Measurements from ENCODE around the gene ARNT2.
"Not testable (repeated sequence)": the region's sequence is repeated elsewhere in the genome, so short reads cannot be mapped to it uniquely, and the experiment has no call there.

The ARNT2 gene

DNA sequence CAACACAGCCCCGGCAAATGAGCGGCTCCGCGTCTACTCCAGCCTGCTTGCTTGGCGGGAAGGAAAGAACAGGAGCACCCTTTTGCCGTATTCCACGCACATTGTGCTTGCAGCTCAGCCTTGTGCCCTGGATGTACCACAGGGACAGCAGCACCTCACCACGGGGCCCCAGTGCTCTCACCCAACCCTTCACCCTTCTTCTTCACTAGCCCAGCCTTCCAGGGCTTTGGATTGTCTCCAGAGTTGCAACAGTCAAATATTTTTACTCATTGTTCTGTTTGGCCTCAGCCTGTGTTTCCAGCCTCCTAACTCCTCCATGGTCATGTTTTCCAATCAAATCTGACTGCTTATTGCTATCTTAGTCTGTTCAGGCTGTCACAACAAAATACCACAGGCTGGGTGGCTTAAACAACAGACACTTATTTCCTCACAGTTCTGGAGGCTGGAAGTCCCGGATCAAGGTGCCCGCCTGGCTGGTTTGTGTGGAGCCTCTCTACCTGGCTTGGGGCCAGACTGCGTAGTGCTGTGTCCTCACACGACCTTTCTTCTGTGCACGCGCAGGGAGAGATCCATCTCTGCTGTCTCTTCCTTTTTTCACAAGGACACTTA lies 211.7 kb downstream of the ARNT2 start:
- DNase-seq (ENCODE audit: low read depth), result no peak

DNA sequence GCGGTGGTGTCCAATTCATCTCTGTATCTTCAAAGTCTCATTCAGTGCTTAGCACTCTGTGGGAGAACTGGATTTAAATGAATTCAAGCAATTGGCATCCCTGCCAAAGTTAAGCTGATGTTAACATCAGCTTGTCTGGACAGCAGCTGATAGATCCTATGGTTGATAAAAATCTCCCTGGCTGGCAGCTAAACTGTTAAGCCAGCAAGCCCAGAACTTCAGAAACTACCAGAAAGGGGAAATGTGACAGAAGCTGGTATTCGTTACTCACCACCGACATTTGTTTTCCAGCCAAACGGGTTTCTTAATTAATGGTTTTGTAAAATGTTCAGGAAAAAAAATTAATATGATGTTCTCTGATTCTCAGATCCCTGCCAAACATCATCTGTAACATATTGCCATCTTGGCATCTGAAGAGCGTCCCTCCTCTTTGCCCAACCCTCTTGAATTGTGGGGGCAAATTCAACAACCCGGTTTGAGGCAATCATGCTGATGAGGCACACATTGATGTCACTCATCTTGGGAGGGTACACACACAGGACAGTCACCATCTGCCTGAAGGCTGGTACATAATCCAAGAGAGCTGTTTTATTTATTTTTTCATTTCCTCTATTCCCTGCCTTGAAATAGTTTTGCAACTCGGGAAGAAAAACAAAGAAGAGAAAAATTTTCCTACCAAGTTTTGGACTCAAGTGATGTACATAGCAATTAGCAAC lies 214.7 kb downstream of the ARNT2 start:
- no peak for DNase-seq (ENCODE audit: low read depth)

DNA sequence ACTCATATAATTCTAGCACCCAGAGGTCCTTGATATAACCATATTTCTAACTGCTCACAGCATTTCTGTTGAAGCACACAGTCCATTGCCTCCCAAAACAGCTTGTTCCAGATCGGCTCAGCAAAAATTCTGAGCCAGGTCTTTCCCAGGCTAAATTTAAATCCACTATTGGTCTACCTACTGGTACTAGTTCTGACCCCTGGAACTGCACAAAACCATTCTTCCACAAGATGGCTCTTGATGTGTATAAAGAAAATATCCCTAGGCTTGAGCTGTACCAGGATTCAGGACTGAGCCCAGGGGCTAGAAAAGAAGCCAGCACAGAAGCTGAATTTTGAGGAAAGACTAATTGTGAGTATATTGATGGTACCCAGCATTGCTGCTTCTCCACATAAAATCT lies 215.5 kb downstream of the ARNT2 start:
- no peak for DNase-seq (ENCODE audit: low read depth)

DNA sequence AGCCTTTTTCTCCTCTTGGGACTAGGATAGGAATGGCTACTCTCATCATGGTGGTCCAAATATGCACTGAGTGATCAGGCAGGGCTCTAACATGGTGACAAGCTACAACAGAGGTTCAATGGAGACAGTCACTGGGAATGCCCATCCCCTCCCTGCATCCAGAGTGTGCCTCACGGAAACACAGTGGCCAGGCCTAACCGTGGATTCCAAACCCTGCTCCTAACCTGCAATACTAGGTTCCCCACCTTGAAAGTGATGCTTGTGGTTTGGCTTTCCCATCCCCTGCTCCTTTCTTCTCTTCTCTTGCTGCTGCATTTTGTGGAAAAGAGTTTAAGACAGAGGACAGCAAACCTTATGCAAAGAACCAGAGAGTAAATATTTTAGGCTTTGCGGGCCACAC lies 216.0 kb downstream of the ARNT2 start:
- DNase-seq (ENCODE audit: low read depth), result no peak

DNA sequence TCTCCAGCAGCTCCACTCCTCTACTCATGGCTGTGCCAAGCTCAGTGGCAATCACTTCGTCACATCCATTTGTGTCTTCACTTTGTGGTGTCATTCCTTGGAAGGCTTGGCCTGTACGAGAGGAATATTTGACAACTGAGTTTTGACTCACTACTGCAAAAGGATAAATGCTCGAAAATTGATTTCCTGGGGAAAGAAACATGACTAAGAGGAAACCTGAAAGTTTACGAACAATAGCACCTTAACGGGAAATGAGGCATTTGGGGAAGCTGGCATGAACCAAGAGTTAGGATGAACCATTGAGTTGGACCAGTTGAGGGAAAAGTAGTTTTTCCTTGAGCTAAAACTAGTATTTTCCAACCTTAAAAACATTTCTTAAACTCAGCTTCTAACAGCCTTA lies 216.7 kb downstream of the ARNT2 start:
- DNase-seq (ENCODE audit: low read depth), result no peak

DNA sequence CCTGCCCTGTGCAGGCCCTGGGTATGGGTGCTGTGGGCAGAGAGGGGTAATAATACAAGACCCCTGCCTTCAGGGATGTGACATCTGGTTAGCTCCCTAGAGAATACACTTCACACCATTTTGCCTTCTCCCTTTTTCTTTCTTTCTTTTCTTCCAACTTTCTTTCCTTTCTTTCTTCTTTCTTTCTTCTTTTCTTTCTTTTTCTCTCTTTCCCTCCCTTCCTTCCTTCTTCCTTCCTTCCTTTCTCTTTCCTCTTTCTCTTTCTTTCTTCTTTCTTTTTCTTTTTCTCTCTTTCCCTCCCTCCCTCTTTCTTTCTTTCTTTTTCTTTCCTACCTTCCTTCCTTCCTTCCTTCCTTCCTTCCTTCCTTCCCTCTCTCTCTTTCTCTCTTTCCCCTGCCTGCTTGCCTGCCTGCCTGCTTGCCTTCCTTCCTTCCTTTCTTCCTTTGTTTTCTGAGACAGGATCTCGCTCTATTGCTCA lies 222.5 kb downstream of the ARNT2 start:
- no peak for DNase-seq (ENCODE audit: low read depth)

DNA sequence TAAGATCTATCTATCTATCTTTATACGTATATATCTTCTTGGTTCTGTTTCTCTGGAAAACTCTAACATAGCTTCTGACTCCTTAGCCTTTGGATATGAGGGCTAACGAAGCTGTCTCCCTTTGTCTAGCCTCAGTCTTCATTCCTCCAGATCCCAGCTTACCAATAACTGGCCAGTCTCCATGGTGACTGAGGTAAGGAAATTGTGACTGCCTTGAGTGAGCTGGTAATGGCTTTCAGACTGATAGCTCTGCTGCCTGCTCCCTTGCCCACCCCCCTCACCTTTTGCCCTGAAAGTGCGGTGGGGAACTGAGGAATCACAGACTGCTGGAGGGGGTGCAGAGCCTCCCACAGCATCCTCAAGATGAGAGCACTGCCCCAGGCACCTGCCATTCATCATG lies 225.2 kb downstream of the ARNT2 start:
- no peak for DNase-seq (ENCODE audit: low read depth)

DNA sequence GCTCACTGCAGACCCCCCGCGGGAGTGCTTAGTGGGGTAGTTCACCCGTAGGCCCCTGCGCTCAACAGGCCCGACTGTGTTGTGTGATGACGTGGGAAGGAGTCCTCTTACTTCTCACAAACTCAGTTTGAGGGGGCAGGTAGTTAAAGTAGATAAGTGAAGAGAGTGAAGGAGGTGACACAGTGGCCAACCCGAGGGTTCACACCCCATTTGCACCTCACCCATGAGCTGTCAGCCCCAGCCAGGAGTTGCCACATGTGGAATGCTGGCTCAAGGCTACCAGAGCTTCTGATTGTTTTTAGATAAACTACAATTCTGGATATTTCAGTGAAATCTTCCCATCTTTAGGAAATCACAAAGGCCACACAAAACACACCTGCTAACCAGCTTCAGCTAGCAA lies 226.8 kb downstream of the ARNT2 start:
- no peak for DNase-seq (ENCODE audit: low read depth)

DNA sequence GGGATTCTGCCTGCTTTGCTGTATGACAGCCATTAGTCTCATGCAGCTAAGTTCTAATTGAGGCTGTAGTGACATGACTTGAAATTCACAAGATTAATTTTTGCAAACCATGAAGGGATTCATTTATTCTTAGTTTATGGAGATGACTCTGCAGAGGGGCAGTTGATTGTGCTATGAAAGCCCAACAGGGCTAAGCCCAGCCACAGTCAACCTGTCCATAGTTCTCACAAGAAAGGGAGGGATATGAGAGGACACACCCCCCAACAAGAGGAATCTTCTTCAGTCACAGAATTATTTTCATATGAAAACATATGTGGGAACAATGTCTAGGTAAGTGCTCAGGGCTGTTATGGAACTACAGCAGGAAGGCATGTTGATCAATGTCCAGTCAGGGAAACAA lies 229.0 kb downstream of the ARNT2 start:
- no peak for DNase-seq (ENCODE audit: low read depth)

DNA sequence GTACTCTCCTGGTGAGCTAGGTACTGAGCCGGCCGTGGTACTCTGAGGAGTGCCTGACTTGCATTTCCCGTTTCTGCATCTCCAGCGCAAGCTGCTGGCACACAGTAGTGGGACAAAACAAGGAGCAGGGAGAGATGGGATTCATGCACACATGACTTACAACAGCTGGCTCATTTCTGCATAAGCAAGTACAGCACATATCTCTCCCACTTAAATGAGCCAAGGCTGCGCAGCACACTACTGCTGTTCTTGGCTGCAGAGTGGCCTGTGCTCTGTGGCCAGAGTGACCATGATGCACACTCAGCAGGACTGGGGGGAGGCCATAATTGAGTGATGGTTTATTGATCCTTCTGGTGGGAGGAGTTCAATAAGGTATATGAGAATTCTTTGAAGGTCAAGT lies 231.8 kb downstream of the ARNT2 start:
- no peak for DNase-seq (ENCODE audit: low read depth)

DNA sequence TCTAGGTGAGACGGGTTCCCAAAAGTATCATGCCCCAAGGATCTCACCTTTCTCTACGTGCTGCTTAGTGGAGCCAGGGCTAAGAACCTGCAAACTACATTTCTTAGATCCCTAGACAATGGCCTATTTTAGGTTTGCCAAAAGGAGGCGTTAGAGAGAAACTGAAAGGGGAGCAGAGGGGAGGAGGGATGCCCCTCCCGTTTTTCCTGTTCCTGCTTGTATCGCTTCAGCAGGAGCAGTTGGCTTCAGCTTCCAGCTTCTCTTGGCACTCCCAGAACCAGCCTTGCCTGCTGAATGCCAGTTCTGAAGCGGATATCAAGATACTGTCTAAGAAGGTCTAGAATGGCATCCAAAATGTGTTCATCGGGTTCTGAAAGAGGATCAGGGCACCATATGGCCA lies 232.5 kb downstream of the ARNT2 start:
- no peak for DNase-seq (ENCODE audit: low read depth)

DNA sequence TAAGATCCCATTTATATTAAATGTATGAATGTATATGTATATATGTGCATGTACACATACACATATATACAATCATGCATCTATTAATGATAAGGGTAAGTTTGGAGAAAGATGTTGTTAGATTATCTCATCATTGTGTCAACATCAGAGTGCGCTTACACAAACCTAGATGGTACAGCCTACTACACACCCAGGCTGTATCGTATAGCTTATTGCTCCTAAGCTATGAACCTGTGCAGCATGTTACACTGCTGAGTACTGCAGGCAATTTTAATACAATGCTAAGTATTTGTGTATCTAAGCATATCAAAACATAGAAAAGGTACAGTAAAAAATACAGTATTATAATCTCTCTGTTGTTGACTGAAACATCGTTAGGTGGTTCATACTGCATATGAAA lies 233.6 kb downstream of the ARNT2 start:
- no peak for DNase-seq (ENCODE audit: low read depth)

DNA sequence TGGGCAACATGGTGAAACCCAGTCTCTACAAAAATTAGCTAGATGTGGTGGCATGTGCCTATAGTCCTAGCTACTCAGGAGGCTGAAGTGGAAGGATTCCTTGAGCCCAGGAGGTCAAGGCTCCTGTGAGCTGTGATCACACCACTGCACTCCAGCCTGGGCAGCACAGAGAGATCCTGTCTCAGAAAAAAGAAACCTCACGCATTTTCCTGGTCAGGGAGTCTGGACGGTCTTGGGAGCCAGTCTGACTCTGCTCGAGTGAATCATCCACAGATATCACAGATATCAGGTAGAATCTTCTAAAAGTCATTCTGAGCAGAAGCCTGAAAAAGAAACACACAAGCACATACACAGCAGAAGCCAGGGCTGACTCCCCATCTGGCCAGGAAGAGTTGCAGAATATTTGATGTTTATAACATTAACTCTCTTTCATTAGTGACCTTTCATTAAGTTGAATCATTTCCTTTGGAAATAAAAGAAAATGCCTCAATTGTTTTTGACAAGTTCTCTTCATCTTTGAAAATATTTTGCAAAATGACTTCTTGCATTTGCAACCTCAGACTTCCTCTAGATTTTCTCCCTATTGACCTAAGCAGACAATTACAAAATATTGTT lies 234.5 kb downstream of the ARNT2 start:
- DNase-seq (ENCODE audit: low read depth), result no peak

DNA sequence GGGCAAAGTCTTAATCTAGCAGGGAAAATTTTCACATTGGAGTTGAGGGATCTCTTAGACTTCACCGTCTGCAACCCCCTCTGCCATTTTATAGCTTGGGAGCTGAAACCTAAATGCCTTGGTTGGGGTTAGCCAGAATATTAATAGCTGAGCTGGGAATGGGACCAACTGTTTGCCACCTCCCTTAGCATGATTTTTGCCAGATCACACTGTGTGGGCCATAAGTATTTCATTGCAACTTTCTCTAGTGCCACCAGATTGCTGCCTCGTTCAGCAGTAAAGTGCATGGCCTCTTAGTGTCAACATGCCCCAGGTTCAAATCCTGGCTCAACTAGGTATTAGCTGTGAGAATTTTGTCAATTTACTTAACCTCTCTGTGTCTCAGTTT lies 235.0 kb downstream of the ARNT2 start:
- DNase-seq (ENCODE audit: low read depth), result no peak

DNA sequence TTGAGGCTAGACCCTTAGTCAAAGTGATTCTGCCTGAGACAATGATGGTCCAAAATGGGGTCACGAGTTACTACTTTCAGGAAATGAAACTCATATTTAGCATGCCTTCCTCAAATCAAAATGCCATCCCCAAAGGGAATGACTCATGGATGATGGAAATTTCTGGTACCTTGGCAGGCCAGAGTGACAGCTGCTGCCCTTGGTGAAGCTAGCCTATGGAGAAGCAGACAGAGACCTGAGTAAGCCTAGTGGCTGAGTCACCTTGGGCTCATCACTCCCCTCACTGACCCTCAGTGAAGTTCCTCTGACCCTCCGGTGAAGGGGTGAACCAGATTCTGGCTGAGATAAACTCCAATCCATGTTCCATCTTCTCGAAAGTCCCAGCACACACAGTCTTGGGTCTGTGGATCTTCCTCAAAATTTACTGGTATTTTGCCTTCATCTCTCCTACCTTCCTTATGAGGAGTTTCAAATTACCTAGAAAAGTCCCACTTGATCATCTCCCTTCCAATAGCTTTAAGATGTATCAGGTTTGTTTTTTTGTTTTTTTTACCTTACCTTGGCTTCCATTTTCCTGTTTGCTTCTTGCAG lies 236.4 kb downstream of the ARNT2 start:
- no peak for DNase-seq (ENCODE audit: low read depth)

DNA sequence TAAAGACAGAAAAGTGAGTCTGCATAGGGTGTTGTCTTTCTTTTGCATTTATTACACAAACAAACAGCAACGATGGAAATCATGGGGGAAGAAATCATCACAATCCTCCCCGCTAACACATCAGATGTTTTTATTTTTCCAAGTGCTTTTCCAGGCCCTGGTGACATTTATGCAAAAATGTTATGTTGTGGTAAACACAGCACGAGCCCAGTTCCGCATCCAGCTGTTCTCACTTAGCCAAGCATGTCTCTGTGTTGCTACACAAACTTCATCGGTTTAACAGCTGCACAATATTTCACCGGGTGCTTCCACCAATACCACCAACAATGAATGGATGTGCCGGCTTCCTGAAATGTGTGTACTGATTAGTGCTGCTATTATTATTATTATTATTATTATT lies 237.2 kb downstream of the ARNT2 start:
- no peak for DNase-seq (ENCODE audit: low read depth)

DNA sequence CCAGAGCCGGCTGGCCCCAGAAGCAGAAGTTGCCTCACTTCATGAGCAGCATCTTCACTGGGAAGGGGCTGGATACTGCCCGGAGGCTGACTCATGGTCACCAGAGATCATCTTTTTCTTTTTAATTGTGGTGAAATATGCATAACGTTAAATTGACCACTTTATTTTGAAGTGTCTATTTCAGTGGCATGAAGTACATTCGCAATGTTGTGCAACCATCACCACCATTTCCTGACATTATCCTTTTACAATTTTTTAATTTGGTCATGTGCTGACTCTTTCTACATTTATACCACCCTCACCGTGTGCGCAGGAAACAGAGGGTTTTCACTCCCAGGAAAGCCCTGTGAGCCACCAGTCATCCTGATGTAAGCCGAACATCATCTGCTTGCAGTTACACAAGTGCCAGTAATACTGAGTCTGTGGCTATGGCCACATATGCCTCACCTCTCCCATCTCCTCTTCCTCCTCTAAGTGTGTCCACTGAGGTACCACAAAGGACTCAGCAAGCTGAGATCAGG lies 239.3 kb downstream of the ARNT2 start:
- DNase-seq (ENCODE audit: low read depth), result no peak

DNA sequence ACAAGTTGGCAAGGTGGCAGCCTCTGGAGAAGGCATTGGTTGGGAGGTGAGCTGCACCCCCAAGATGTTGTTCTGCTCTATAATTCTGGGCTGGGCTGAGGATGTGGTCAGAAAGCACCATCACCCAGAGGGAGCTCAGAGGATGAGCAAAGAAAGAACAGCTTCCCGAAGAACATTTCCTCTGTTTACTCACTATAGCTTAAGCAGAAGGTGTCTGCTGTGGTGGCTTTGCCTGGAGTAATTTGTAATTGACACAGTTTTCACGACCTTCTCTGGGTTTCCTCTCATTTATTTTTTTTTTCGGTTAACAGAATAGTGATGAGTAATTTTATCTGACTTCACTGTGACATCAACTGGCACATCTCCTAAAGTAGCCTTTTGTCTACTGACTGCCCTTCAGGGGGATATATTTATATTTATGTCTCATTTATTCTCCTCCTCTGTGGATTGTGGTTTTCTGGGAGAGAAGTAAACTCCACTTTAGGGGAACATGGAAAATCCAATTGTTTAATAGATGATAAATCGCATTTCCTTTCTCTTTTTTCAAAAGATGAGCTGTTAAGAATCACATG lies 241.4 kb downstream of the ARNT2 start:
- DNase-seq (ENCODE audit: low read depth), result no peak

DNA sequence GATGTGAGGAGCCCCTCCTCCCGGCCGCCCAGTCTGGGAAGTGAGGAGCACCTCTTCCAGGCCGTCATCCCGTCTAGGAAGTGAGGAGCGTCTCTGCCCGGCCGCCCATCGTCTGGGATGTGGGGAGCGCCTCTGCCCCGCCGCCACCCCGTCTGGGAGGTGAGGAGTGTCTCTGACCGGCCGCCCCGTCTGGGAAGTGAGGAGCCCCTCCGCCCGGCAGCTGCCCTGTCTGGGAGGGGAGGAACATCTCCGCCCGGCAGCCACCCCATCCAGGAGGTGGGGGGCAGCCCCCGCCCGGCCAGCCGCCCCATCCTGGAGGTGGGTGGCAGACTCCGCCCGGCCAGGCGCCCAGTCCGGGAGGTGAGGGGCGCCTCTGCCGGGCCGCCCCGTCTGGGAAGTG lies 243.2 kb downstream of the ARNT2 start:
- not testable (repeated sequence) for DNase-seq (ENCODE audit: low read depth)
